ENCODE results near the gene SIN3A. TPM values are rescaled to one million over a fixed set of nuclear protein-coding genes. Genes with fewer than 3 reads are reported as not detected.
"Not testable (repeated sequence)": the region's sequence is repeated elsewhere in the genome, so short reads cannot be mapped to it uniquely, and the experiment has no call there.

SIN3A gene
- polyA plus RNA-seq, 5 donors = 50.0 to 63.7 (median 60.6) TPM

GRCh38 chr15:75452364-75452864 lies 924 bp upstream of the SIN3A start:
- DNase-seq = peak; percentile 76 to 83

- DNase-seq = no peak
Measured at GRCh38 chr15:75451202-75451673, 252 bp downstream of the SIN3A start.

GRCh38 chr15:75450307-75451201 lies 936 bp downstream of the SIN3A start:
- DNase-seq = peak; percentile 98

- no peak for DNase-seq
Measured at GRCh38 chr15:75449585-75450306, 1.7 kb downstream of the SIN3A start.

- not testable (repeated sequence) for DNase-seq
Measured at GRCh38 chr15:75448171-75448570, 3.3 kb downstream of the SIN3A start.

- no peak for DNase-seq
Measured at GRCh38 chr15:75446151-75446550, 5.3 kb downstream of the SIN3A start.

- not testable (repeated sequence) for DNase-seq
Measured at GRCh38 chr15:75445324-75445723, 6.2 kb downstream of the SIN3A start.

GRCh38 chr15:75443972-75444453 lies 7.5 kb downstream of the SIN3A start:
- not testable (repeated sequence) for DNase-seq

GRCh38 chr15:75437721-75438120 lies 13.8 kb downstream of the SIN3A start:
- DNase-seq = no peak

GRCh38 chr15:75436881-75437280 lies 14.6 kb downstream of the SIN3A start:
- DNase-seq = peak; percentile 32 to 33

- DNase-seq = no peak
Measured at GRCh38 chr15:75431682-75432081, 19.8 kb downstream of the SIN3A start.

GRCh38 chr15:75431270-75431669 lies 20.2 kb downstream of the SIN3A start:
- no peak for DNase-seq

- DNase-seq = no peak
Measured at GRCh38 chr15:75430259-75430658, 21.2 kb downstream of the SIN3A start.

GRCh38 chr15:75428152-75428551 lies 23.3 kb downstream of the SIN3A start:
- no peak for DNase-seq

- DNase-seq = no peak
Measured at GRCh38 chr15:75425966-75426500, 25.5 kb downstream of the SIN3A start.

- DNase-seq = no peak
Measured at GRCh38 chr15:75422554-75422953, 28.9 kb downstream of the SIN3A start.

- no peak for DNase-seq
Measured at GRCh38 chr15:75420698-75421097, 30.8 kb downstream of the SIN3A start.

- no peak for DNase-seq
Measured at GRCh38 chr15:75416584-75416983, 34.9 kb downstream of the SIN3A start.

- DNase-seq = no peak
Measured at GRCh38 chr15:75410196-75410595, 41.3 kb downstream of the SIN3A start.

GRCh38 chr15:75407083-75407482 lies 44.4 kb downstream of the SIN3A start:
- DNase-seq = no peak

GRCh38 chr15:75403892-75404291 lies 47.6 kb downstream of the SIN3A start:
- DNase-seq = no peak

- no peak for DNase-seq
Measured at GRCh38 chr15:75397494-75397893, 54.0 kb downstream of the SIN3A start.
